HG02642 (cell line): ENCODE data around the gene FNBP1L.

ENCODE experiments used
- ATAC-seq: cut with Tn5 transposase; IDR thresholded peaks from one replicate; pipeline ENCODE4 v1.9.1; 2021; ENCODE audit warnings: mild to moderate bottlenecking; ENCODE audit not compliant: unreplicated experiment, poor library complexity

FNBP1L gene

GRCh38 chr1:93585059-93585966, 137.4 kb downstream of the FNBP1L start:
- no peak for ATAC-seq

DNA sequence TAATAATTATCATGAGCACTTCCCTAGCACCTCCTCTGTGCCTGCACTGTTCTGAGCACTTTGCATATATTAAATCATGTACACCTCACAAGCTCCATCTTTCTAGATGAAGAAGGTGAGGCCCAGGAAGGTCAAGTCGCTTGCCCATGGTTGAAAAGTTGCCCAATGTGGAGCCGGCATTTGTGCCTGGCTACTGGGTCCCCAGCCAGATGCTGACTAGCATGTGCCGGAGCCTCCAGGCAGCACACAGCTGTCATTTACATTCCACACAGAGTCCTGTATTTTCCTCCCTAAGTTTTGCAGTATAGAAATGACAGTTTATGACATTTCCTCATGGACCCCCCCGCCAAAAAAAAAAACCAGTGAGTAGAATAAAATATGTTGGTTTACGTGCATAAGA, 139.4 kb downstream of the FNBP1L start:
- no peak for ATAC-seq

- ATAC-seq, result no peak
Observed at GRCh38 chr1:93588206-93588605, 140.3 kb downstream of the FNBP1L start.

DNA sequence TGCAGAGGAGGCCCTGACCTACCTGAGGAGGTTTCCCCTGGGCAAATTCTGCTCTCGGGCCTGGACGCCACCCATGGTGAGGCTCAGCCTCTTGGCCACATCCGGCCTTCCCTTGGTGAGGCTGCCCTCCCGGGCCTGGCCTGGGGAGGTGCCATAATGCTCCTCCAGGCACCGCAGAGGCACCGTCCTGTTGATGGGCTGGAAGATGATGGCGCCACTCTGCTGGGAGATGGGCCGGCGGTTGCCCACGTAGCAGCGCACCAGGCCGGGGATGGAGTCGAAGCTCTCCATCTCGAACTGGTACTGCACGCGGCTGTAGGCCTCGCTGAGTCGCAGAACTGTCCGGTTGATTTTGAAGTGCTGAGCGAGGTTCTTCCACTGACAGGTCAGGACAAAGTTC, 141.0 kb downstream of the FNBP1L start:
- no peak for ATAC-seq

DNA sequence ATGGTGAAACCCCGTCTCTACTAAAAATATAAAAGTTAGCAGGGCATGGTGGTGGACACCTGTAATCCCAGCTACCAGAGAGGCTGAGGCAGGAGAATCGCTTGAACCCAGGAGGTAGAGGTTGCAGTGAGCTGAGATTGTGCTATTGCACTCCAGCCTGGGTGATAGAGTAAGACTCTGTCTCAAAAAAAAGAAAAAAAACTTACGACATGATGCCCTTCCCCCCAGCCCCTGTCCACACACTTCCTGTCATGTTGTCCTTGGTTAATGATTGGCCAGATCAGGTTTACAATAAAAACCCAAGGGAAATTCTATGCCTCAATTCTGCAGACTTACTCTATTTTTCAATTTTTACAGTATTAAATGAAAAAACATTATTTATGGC, 143.4 kb downstream of the FNBP1L start:
- peak; percentile 21 for ATAC-seq

- ATAC-seq, result peak; percentile 85
Observed at GRCh38 chr1:93591676-93592550, 144.0 kb downstream of the FNBP1L start.

DNA sequence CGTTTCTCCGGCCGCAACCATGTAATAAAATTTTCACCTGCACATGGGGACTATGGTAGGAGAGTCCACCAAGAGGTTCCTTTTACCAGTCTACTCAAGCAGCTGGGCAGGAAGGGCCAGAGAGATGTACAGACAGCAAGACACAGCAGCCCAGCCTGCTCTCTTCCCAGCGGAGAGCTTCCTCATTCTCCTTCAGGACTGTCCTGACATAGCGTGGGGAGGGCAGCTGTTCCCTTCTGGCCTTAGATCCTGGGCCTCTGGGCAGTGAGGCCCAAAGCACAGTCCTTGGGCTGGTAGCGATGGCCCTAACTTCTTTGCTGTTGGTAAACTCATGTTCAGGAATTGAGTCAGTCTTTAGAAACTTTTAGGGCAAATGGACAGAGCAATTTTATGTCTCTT, 144.6 kb downstream of the FNBP1L start:
- no peak for ATAC-seq

- no peak for ATAC-seq
Observed at GRCh38 chr1:93593854-93594602, 146.1 kb downstream of the FNBP1L start.

DNA sequence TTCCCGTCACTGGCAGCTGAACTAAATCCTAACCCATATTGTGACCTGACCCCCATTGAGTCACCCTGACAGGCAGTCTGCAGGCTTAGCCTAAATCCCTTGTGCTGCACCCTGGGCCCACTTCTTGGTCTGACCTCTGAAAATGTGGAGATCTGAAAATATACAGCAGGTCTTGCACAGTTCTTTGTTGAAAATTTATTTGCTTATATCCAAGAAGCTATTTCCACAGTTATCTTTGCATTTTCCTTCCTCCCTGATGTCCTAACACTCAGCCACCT, 146.6 kb downstream of the FNBP1L start:
- no peak for ATAC-seq

DNA sequence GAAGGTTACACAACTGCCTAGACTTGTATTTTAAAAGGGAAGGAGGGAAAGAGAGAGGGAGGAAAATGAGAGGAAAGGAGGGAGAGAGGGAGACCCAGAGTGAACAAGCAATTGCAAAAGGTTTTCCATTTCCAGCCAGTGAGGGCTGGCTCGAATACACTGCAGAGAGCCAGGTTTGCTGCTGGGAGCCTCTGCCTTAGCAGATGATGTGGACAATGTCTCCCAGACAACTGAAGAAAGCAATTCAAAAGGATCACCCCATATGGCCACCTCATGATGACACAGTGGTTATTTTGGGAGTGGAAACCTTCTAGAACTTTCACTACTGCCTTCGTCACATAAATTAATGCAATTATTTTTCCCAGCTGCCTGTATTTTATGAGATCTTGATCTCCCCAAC, 147.3 kb downstream of the FNBP1L start:
- ATAC-seq, result no peak

DNA sequence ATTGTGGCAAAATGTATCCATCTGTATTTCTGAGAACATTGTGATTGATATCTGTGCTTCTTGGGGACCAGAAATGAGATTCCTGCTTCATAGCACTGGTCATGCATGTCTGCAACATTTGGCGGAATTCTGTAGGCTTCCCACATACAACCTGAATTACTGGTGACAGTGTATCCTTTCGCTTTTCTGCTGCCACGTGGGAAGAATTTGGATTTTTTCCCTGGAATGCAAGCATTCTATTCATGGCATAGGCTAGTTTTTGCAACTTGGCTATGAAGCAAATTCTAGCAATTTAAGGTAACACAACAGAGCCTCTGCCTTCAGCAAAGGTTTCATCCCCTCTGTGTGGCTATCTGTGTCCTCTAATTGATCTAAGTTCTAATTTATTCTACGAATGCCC, 147.8 kb downstream of the FNBP1L start:
- no peak for ATAC-seq

DNA sequence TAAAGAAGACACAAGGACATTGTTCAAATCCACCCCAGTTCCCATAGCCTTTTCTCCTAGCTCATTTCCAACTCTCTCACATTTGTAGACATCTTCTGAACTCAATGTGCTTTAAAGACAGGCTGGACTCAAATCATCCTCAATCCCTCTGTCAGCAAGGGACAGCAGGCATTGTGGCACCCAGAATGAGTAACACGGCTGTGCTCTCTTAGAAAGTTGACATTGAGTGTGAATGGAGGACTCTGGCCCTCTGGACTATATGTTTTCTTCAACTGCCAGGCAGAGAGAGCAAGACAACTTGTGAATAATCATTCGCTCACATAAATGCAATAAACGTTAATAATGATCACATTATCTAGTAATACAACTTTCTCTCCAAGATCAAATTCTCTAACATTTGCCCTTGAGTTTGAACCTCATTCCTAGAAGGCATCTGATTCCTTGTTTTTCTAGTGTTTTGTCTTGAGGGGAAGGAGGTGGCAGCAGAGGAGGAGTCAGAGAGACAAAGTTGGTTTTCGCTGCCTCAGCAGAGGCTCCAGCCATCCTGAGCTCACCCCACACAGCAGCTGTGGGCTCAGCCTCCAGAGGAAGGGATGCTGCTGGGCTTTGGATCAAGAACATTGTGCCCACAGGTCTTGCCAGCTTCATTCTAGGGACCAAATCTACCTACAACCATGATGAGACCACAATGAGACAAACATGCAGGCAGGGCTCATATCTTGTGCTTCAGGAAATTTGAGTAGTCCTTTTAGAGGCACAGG, 148.6 kb downstream of the FNBP1L start:
- ATAC-seq, result no peak

- ATAC-seq, result no peak
Observed at GRCh38 chr1:93597709-93598108, 149.8 kb downstream of the FNBP1L start.

DNA sequence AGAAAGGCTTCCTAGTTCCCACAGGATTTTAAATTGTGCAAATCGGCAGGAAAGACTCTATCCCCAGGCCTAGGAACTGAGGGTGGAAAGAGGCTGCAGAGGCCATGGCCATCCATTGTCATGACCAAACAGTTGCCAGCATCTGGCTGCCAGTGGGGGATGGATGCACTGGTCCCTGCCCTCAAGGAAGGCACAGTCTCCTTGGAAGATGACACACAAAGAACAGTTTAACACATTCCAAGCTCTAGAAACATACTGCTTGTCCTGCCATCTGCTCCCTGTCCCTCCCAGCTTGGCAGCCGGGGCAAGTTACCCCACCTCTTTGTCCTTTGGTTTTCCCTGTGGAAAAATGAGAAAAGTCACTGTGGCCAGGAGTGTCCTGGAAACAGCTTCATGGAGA, 150.5 kb downstream of the FNBP1L start:
- ATAC-seq, result no peak

DNA sequence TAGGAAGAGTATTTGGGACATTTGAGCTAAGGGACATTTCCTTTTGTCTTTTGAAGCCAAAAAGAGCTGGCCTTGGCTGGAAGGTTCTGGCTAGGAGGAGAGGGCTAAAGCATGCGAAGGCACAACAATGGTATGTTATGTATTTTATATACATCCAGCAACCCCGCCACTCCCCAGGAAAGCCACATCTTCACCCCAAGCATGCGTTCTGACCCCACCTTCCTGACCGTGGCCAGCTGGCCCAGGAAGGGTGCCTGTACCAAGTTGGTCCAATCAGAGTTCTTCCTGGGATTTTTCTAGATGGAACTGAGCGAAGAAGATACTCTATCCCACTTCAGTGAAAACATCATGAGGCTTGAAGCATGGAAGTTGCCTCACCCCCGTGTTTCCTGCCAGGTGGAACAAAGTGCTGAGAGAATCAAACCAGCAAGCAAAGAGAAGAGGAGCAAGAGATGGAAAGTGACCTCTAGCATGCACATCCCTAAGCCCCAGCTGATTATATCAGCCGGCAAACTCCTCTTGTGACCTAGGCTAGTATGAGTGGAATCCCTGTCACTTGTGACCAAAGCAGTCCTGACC, 151.0 kb downstream of the FNBP1L start:
- no peak for ATAC-seq

- ATAC-seq, result no peak
Observed at GRCh38 chr1:93599479-93599878, 151.6 kb downstream of the FNBP1L start.

- no peak for ATAC-seq
Observed at GRCh38 chr1:93600663-93601062, 152.7 kb downstream of the FNBP1L start.

DNA sequence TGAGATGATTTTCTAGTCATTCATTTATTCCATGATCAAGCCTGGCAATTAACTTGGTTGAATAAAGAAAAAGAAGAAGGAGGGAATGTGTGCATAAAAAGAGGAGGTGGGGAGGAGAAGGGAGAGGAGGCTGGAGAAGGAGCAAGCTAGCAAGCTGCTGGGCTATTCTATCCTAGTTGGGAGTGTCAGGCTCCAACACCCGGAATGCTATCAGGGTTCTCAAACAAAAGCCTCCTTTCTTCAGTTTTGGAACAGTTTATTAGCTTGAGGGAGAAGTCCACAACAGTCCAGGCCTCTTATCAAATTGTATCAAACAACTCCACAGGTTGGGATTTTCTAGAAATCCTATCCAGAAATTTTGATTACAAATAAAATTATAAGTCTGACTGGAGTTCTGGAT, 153.8 kb downstream of the FNBP1L start:
- ATAC-seq, result no peak

DNA sequence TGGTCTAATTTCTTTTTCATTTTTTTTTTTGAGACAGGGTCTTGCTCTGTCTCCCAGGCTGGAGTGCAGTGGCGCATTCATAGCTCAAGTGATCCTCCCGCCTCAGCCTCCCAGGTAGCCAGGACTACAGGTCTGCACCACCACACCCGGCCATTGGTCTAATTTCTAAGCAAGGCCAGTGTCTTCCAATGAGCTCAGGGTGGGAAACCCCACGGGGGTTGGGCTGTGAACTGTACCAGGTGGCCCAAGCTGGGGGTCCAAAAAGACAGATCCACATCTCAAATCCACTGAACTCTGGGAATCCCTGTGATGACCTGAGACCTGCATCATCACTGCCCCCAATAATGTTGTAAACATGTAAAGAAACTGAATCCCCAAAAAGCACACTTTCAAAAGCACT, 154.2 kb downstream of the FNBP1L start:
- ATAC-seq, result no peak

DNA sequence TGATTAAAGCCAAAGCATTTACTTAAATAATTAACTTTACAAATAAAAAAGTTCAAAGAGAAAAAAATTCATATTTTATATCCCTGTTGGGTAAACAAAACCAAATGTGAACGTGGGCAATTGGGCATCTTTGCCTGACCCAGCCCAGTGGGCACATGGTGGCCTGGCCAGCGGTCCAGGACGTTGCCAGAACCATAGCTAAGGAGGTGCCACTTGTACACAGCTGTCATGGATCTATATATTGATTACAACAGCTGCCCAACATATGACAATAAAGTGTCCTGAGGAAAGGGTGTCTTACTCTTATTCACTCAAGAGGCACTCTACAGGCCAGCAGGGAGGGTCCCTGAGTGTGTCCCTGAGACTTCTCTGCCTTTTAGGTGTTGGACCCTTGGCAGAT, 155.2 kb downstream of the FNBP1L start:
- no peak for ATAC-seq
